ENCODE data around the gene CX3CL1. TPM values are rescaled to one million over a fixed set of nuclear protein-coding genes. Genes with fewer than 3 reads are reported as not detected.

The CX3CL1 gene
- total and polyA plus RNA-seq, 2 donors (not counting 3 experiments of a cell fraction or from before 2014, with no cell fraction given): 2.0 to 2.3 TPM

DNA sequence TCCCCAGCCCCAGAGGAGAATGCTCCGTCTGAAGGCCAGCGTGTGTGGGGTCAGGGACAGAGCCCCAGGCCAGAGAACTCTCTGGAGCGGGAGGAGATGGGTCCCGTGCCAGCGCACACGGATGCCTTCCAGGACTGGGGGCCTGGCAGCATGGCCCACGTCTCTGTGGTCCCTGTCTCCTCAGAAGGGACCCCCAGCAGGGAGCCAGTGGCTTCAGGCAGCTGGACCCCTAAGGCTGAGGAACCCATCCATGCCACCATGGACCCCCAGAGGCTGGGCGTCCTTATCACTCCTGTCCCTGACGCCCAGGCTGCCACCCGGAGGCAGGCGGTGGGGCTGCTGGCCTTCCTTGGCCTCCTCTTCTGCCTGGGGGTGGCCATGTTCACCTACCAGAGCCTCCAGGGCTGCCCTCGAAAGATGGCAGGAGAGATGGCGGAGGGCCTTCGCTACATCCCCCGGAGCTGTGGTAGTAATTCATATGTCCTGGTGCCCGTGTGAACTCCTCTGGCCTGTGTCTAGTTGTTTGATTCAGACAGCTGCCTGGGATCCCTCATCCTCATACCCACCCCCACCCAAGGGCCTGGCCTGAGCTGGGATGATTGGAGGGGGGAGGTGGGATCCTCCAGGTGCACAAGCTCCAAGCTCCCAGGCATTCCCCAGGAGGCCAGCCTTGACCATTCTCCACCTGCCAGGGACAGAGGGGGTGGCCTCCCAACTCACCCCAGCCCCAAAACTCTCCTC lies 10.4 kb downstream of the CX3CL1 start:
- dilution Hi-C loops (cut with MboI; ENCODE audit: extremely low pct_ligation_motif_present, low sequenced_read_pairs) (no loop called here), intact Hi-C loops (cut with micrococcal nuclease) (no loop called here)
- TF ChIP-seq GATA2 (IDR thresholded peaks at IDR 0.05; ENCODE audit: insufficient read depth, insufficient read length, low read depth, low read length): no peak
- TF ChIP-seq EZH2 (IDR thresholded peaks at IDR 0.05; ENCODE audit: borderline replicate concordance, low read depth, low read length, severe bottlenecking): no peak
- TF ChIP-seq, protein P1, sequence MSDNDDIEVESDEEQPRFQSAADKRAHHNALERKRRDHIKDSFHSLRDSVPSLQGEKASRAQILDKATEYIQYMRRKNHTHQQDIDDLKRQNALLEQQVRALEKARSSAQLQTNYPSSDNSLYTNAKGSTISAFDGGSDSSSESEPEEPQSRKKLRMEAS (IDR thresholded peaks at IDR 0.05; ENCODE audit: insufficient read depth, insufficient read length): no peak
- no peak for TF ChIP-seq MYC (IDR thresholded peaks at IDR 0.05; ENCODE audit: low read depth, low read length)
- TF ChIP-seq POLR2A (IDR thresholded peaks at IDR 0.05; ENCODE audit: low read depth, low read length): no peak
- TF ChIP-seq, protein P2, sequence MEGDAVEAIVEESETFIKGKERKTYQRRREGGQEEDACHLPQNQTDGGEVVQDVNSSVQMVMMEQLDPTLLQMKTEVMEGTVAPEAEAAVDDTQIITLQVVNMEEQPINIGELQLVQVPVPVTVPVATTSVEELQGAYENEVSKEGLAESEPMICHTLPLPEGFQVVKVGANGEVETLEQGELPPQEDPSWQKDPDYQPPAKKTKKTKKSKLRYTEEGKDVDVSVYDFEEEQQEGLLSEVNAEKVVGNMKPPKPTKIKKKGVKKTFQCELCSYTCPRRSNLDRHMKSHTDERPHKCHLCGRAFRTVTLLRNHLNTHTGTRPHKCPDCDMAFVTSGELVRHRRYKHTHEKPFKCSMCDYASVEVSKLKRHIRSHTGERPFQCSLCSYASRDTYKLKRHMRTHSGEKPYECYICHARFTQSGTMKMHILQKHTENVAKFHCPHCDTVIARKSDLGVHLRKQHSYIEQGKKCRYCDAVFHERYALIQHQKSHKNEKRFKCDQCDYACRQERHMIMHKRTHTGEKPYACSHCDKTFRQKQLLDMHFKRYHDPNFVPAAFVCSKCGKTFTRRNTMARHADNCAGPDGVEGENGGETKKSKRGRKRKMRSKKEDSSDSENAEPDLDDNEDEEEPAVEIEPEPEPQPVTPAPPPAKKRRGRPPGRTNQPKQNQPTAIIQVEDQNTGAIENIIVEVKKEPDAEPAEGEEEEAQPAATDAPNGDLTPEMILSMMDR (IDR thresholded peaks at IDR 0.05; ENCODE audit: extremely low read depth in 1 of 2, insufficient read depth in 1 of 2, low read depth in 1 of 2, low read length in 2 of 2): no peak
- TF ChIP-seq JUN (IDR thresholded peaks at IDR 0.05; ENCODE audit: borderline replicate concordance, insufficient read depth, insufficient read length, low read depth): no peak
- no peak for TF ChIP-seq FOS (IDR thresholded peaks at IDR 0.05; ENCODE audit: borderline replicate concordance, insufficient read depth, low read length)
- TF ChIP-seq POLR2AphosphoS5 (IDR thresholded peaks at IDR 0.05; ENCODE audit: insufficient read depth, low read depth, low read length): no peak
- BruUV-seq (replicated peaks): no TSS peak
- Histone ChIP-seq H3K79me2 (ENCODE audit: control insufficient read depth, insufficient read depth, low read length) (no peaks in the 10 kb centered on the region), H3K9me1 (replicated peaks; ENCODE audit: control insufficient read depth, extremely low read depth, insufficient read depth, low read length) (no peaks in the 10 kb centered on the region), H2AFZ (ENCODE audit: low read depth, low read length) (no peak overlapping the region), H3K4me3 (replicated peaks in 1 of 3; ENCODE audit: insufficient read depth in 1 of 3, low read depth in 1 of 3, low read length in 3 of 3) (no peak overlapping the region), H3K9ac (replicated peaks; ENCODE audit: extremely low read depth, insufficient read depth, low read length) (no peak overlapping the region), H3K4me1 (ENCODE audit: control insufficient read depth, extremely low read depth, insufficient read depth, low read length) (peaks cover 12% of the 10 kb centered on the region), H3K27me3 (ENCODE audit: control insufficient read depth in 2 of 2, insufficient read depth in 2 of 2, low read length in 2 of 2) (no peaks in the 10 kb centered on the region), H3K4me2 (ENCODE audit: insufficient read depth, low read length) (no peak overlapping the region), H3K27ac (ENCODE audit: insufficient read depth, low read depth, low read length) (no peak overlapping the region), H3K9me3 (replicated peaks; ENCODE audit: control insufficient read depth, insufficient read depth, low read length) (no peaks in the 10 kb centered on the region), H3K36me3 (ENCODE audit: control insufficient read depth in 2 of 2, extremely low read depth in 1 of 2, insufficient read depth in 2 of 2, low read length in 2 of 2) (no peaks in the 10 kb centered on the region), H4K20me1 (replicated peaks; ENCODE audit: control insufficient read depth, extremely low read depth, insufficient read depth, low read length) (no peaks in the 10 kb centered on the region)
- ChIA-PET CTCF (no interaction called here), POLR2A (no interaction called here)
- FAIRE-seq: no peak
- DNase-seq (ENCODE audit: low read depth, low spot score): no peak

All from endothelial cell of umbilical vein (primary cell).